Spinal cord (tissue), 10 donors: Measurements from ENCODE around the gene RHBDL3. TPM values are rescaled to one million over a fixed set of nuclear protein-coding genes. Genes with fewer than 3 reads are reported as not detected.

Experiments
- DNase-seq, 6 donors: peaks; one replicate each; pipeline versions ENCODE4 v3.0.0 to v3.0.0-alpha.2; 2013 to 2015; ENCODE audit warnings: low spot score in 6 of 6, low read depth in 4 of 6
- H3K27ac ChIP-seq: one replicate; pipeline ENCODE4 v1.5.1; 2013; ENCODE audit warnings: low read depth, low read length, control low read depth
- H3K27me3 ChIP-seq: one replicate; pipeline ENCODE4 v1.6.1; 2013; ENCODE audit warnings: low read length; ENCODE audit not compliant: control insufficient read depth, insufficient read depth
- H3K36me3 ChIP-seq: one replicate; pipeline ENCODE4 v1.6.1; 2013; ENCODE audit warnings: low read length; ENCODE audit not compliant: control insufficient read depth, insufficient read depth
- H3K4me1 ChIP-seq: one replicate; pipeline ENCODE4 v1.6.1; 2013; ENCODE audit warnings: low read length; ENCODE audit not compliant: control insufficient read depth, insufficient read depth
- H3K4me3 ChIP-seq: one replicate; pipeline ENCODE4 v1.5.1; 2013; ENCODE audit warnings: low read depth, low read length, control low read depth
- H3K9me3 ChIP-seq: one replicate; pipeline ENCODE4 v1.6.1; 2013; ENCODE audit warnings: low read length; ENCODE audit not compliant: control insufficient read depth, insufficient read depth
- WGBS: methylation state at CpG from one replicate; pipeline ENCODE4 v1.1.5; 2013; ENCODE audit warnings: missing lambda C conversion rate; ENCODE audit not compliant: insufficient coverage; 5-methylcytosine and 5-hydroxymethylcytosine counted together
- polyA plus RNA-seq, 2 donors: library from polyadenylated mRNA; unstranded; fragments of 120-200 nt; gene quantifications; one replicate each; pipeline ENCODE4 v1.2.1, GENCODE V29; 2013; ENCODE audit not compliant: insufficient read length in 2 of 2
- total RNA-seq, 2 donors: library from RNA; depleted of rRNA in 1 of 2; stranded (reverse); fragments of 120-200 nt in 1 of 2; fragments of >200 nt in 1 of 2; gene quantifications; one replicate each; pipeline versions ENCODE4 v1.2.3 to v1.2.4, GENCODE V29; 2013 to 2014
- donor health status: healthy.

RHBDL3 gene
- total and polyA plus RNA-seq, 4 donors, result 8.9 to 43.7 (median 24.6) TPM

DNA sequence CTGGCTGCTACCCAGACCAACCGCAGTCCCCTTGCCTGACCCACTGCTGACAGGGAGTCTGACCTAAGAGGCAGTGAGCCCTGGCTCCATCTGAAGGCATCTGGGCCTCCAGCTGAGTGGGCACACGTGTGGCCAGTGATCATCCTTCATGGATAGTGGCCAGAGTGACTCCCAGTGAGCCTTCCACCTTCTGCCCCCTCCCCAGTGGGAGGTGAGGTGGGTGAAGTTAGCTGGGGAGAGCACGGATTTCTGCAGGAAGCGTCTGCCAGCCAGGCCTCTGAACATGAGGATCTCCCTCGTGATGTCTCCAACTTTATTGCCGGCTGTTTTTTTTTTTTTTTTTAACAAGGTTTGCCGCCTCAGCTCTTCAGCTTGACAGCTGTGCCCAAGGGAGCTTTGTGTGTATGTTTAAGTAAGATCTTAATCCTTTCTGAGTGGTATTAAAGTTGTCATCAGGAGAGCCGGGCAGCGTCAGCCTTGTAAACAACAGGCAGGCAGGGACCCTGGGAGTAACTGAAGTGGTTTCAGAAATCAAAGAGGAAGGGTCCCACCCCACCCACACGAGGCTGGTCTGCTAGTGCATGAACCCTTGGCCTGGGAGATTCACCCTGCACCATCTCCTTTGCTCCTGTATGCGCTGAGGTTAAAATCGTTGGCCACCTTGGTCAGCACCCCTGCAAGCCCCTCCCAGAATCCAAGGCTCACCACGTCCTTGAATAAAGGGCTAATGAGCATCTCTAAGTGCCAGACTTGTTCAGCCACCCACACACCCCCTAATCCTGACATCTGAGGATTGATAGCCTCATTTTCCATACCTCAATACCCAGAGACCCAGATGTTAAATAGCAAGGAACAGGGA, 33.3 kb downstream of the RHBDL3 start:
- WGBS, result 36% methylated on average over 9 of the region's 13 CpGs
- no peak overlapping the region for H3K4me3 ChIP-seq
- H3K36me3 ChIP-seq, result peaks cover 46% of the 10 kb centered on the region
- H3K9me3 ChIP-seq, result no peaks in the 10 kb centered on the region
- no peak overlapping the region for H3K27ac ChIP-seq
- peak in 1 of 6 donors; percentile 79 for DNase-seq
- no peaks in the 10 kb centered on the region for H3K27me3 ChIP-seq
- peaks cover 29% of the 10 kb centered on the region for H3K4me1 ChIP-seq

DNA sequence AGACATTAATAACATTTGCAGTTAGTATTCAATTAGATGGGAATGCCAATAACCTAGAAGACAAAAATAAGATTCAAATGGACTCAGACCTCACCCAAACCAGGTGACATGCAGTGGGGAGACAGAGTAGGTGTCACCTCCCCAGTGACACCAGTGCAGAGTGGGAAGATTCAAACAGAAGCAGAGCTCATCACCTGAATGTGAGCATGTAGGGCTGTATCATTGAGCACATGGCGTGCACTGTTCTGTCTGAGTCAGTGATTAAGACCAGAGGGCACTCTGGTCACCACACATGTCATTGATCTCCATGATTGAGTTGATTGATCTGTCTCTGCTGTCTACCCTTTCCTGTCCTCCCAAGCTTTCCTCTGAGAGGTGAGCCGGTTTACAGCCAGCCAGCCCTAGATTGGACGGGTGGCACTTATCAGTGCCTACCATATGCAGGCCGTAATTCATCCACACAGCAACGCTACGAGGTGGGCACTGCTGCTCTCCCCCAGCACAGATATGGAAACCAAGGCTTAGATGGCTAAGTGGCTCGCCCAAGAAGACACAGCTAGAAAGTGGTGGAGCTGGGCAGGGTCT, 34.0 kb downstream of the RHBDL3 start:
- Histone ChIP-seq H3K27me3 (no peaks in the 10 kb centered on the region), H3K4me3 (no peak overlapping the region), H3K9me3 (no peaks in the 10 kb centered on the region), H3K4me1 (peaks cover 36% of the 10 kb centered on the region), H3K27ac (no peak overlapping the region), H3K36me3 (peaks cover 46% of the 10 kb centered on the region)
- DNase-seq, result no peak
- 100% methylated on average over 2 of the region's 7 CpGs for WGBS

DNA sequence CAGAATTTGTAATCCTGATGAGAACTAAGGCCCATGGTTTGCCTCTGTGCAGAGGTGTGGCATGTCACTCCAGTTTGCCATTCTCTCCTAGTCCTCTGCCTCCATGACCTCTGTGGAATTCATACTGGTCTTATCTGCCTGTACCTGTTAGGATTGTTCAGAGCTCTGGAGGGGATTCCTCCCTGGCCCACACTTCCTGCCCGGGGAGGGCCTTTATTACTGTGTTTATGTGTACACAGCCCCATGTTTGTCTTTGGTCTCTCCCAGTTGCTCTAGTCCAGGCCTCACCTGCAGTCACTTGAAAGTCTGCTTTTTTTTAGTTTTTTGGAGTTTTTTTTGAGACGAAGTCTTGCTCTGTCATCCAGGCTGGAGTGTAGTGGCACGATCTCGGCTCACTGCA, 36.4 kb downstream of the RHBDL3 start:
- no peak for DNase-seq
- Histone ChIP-seq H3K4me3 (no peak overlapping the region), H3K27me3 (no peaks in the 10 kb centered on the region), H3K36me3 (peaks cover 42% of the 10 kb centered on the region), H3K4me1 (peaks cover 47% of the 10 kb centered on the region), H3K9me3 (no peaks in the 10 kb centered on the region), H3K27ac (no peak overlapping the region)
- WGBS, result 58% methylated on average over 4 of the region's 4 CpGs

- DNase-seq, result peak in 2 of 6 donors; percentile 63 to 89
- Histone ChIP-seq H3K36me3 (peaks cover 45% of the 10 kb centered on the region), H3K4me3 (no peak overlapping the region), H3K27me3 (no peaks in the 10 kb centered on the region), H3K4me1 (peaks cover 52% of the 10 kb centered on the region), H3K9me3 (no peaks in the 10 kb centered on the region), H3K27ac (peak overlapping the region; percentile 63)
- 36% methylated on average over 8 of the region's 10 CpGs for WGBS
Observed at GRCh38 chr17:32302860-32303649, 37.4 kb downstream of the RHBDL3 start.

GRCh38 chr17:32303781-32304288, 38.2 kb downstream of the RHBDL3 start:
- DNase-seq, result peak in 2 of 6 donors; percentile 60 to 81
- peaks cover 48% of the 10 kb centered on the region for H3K4me1 ChIP-seq
- no peaks in the 10 kb centered on the region for H3K27me3 ChIP-seq
- H3K36me3 ChIP-seq, result peaks cover 45% of the 10 kb centered on the region
- peak overlapping the region; percentile 63 for H3K27ac ChIP-seq
- H3K4me3 ChIP-seq, result no peak overlapping the region
- 10% methylated on average over 2 of the region's 2 CpGs for WGBS
- no peaks in the 10 kb centered on the region for H3K9me3 ChIP-seq

- H3K27me3 ChIP-seq, result no peaks in the 10 kb centered on the region
Observed at GRCh38 chr17:32305049-32305448, 39.4 kb downstream of the RHBDL3 start.

DNA sequence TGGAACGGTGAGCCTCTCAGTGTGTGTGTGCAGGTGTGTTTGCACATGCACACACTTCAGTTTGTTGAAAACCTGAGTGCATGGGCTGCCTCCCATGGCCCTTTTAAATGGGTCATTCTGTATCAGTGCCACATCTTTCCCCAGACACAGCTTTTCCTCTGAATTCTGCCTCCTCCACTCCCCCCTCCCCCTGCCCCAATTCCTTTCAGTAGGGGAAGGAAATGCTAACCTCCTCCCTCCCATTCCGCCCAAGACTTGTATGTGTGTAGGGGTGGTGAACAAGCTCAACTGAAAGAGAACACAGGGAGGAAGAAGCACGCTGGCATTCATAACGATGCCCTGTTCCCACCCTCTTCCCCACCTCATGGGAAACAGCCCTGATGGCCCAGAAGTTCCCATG, 42.0 kb downstream of the RHBDL3 start:
- Histone ChIP-seq H3K4me3 (no peak overlapping the region), H3K27me3 (no peaks in the 10 kb centered on the region), H3K4me1 (peaks cover 55% of the 10 kb centered on the region), H3K27ac (no peak overlapping the region), H3K9me3 (no peaks in the 10 kb centered on the region), H3K36me3 (peaks cover 38% of the 10 kb centered on the region)
- DNase-seq, result no peak
- WGBS, result 64% methylated on average over 1 of the region's 4 CpGs

More at GRCh38 chr17:32305049-32305448, 39.4 kb downstream of the RHBDL3 start:
- H3K4me3 ChIP-seq, result no peak overlapping the region
- H3K36me3 ChIP-seq, result peaks cover 40% of the 10 kb centered on the region
- H3K27ac ChIP-seq, result peak overlapping the region; percentile 52
- no peaks in the 10 kb centered on the region for H3K9me3 ChIP-seq
- 19% methylated on average over 9 of the region's 9 CpGs for WGBS
- H3K4me1 ChIP-seq, result peaks cover 43% of the 10 kb centered on the region
- DNase-seq, result peak in 2 of 6 donors; percentile 38 to 42

DNA sequence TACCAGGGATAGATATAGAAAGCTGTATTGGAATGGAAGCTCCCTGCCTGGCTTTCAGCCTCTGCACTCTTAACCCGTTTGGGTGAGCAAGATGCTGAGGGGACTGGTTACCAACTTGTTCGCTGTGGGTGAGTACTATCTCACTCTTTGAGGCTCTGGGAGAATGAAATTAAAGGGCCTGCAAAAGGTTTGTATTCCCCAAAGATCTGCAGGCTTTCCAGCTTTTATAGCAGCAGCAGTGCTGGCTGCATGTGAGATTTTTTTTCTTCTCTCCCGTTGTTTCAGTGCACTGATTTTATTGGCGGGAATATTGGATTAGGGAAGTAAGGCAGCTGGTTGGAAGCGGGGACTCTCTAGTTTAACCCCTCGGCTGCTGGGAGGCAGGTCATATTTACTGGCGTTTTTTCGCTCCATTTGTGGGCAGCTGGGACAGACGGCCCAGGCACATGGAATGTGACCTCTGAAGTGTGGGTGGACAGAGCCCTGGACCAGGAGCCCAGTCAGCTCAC, 45.5 kb downstream of the RHBDL3 start:
- 22% methylated on average over 7 of the region's 9 CpGs for WGBS

GRCh38 chr17:32314636-32315035, 49.0 kb downstream of the RHBDL3 start:
- WGBS, result 76% methylated on average over 8 of the region's 9 CpGs

More for the DNA sequence above, 45.5 kb downstream of the RHBDL3 start:
- peaks cover 35% of the 10 kb centered on the region for H3K36me3 ChIP-seq
- H3K4me1 ChIP-seq, result peaks cover 34% of the 10 kb centered on the region
- peak in 2 of 6 donors; percentile 90 to 96 for DNase-seq
- H3K27me3 ChIP-seq, result no peaks in the 10 kb centered on the region
- H3K27ac ChIP-seq, result peak overlapping the region; percentile 67
- no peaks in the 10 kb centered on the region for H3K9me3 ChIP-seq
- H3K4me3 ChIP-seq, result peak overlapping the region; percentile 19

More at GRCh38 chr17:32314636-32315035, 49.0 kb downstream of the RHBDL3 start:
- Histone ChIP-seq H3K4me1 (peaks cover 23% of the 10 kb centered on the region), H3K36me3 (peaks cover 16% of the 10 kb centered on the region), H3K27ac (no peak overlapping the region), H3K27me3 (no peaks in the 10 kb centered on the region), H3K9me3 (no peaks in the 10 kb centered on the region), H3K4me3 (no peak overlapping the region)
- DNase-seq, result peak in 1 of 6 donors; percentile 22
